Neuronal stem cell (in vitro differentiated cells): ENCODE measurements around the gene PTPRG.

Source experiments
- DNase-seq: peaks from one replicate; pipeline ENCODE4 v3.0.0-alpha.2; 2013; ENCODE audit warnings: low spot score
- H2AFZ ChIP-seq: one replicate; pipeline ENCODE4 v1.6.1; 2013; ENCODE audit warnings: mild to moderate bottlenecking, low read length, inconsistent platforms
- H2AK5ac ChIP-seq: 2 replicates; pipeline ENCODE4 v1.6.1; 2013; ENCODE audit warnings: low read depth, mild to moderate bottlenecking, inconsistent platforms, low read length, moderate library complexity, mixed read lengths
- H2BK120ac ChIP-seq: 2 replicates; pipeline ENCODE4 v1.6.1; 2013; ENCODE audit warnings: low read depth, mild to moderate bottlenecking, inconsistent platforms, low read length, moderate library complexity, mixed read lengths
- H2BK12ac ChIP-seq: one replicate; pipeline ENCODE4 v1.6.1; 2013; ENCODE audit warnings: low read length, inconsistent platforms
- H2BK15ac ChIP-seq: 2 replicates; pipeline ENCODE4 v1.6.1; 2013; ENCODE audit warnings: mild to moderate bottlenecking, low read length, inconsistent platforms, mixed read lengths
- H2BK5ac ChIP-seq: one replicate; pipeline ENCODE4 v1.6.1; 2013; ENCODE audit warnings: inconsistent platforms, mild to moderate bottlenecking, low read length, moderate library complexity
- H3K14ac ChIP-seq: one replicate; pipeline ENCODE4 v1.6.1; 2013; ENCODE audit warnings: low read length, inconsistent platforms
- H3K18ac ChIP-seq: 2 replicates; pipeline ENCODE4 v1.6.1; 2013; ENCODE audit warnings: low read length, inconsistent platforms
- H3K23ac ChIP-seq: 2 replicates; pipeline ENCODE4 v1.6.1; 2013; ENCODE audit warnings: low read depth, mild to moderate bottlenecking, mixed read lengths, low read length, inconsistent platforms; ENCODE audit not compliant: poor library complexity
- H3K27ac ChIP-seq: replicated peaks from 3 replicates; pipeline ENCODE4 v1.5.1; 2013; ENCODE audit warnings: low read length, inconsistent platforms
- H3K27me3 ChIP-seq, 3 experiments: 2 replicates each; pipeline ENCODE4 v1.6.1; 2013; ENCODE audit warnings: low read length in 3 of 3, mild to moderate bottlenecking in 2 of 3, inconsistent platforms in 1 of 3, low read depth in 1 of 3, mixed read lengths in 1 of 3, moderate library complexity in 1 of 3; ENCODE audit not compliant: control insufficient read depth in 3 of 3, insufficient read depth in 3 of 3
- H3K36me3 ChIP-seq, 2 donors: replicated peaks in 1 of 2; 2 replicates each; pipeline ENCODE4 v1.6.1; 2013; ENCODE audit warnings: low read length in 2 of 2; ENCODE audit not compliant: control insufficient read depth in 2 of 2, insufficient read depth in 2 of 2
- H3K4ac ChIP-seq: 2 replicates; pipeline ENCODE4 v1.6.1; 2013; ENCODE audit warnings: inconsistent platforms, mild to moderate bottlenecking, low read length, moderate library complexity
- H3K4me1 ChIP-seq, 2 donors: 1 replicate in 1 of 2; 2 replicates in 1 of 2; pipeline ENCODE4 v1.6.1; 2013; ENCODE audit warnings: low read length in 2 of 2, low read depth in 1 of 2; ENCODE audit not compliant: control insufficient read depth in 2 of 2, insufficient read depth in 1 of 2
- H3K4me2 ChIP-seq: one replicate; pipeline ENCODE4 v1.6.1; 2013; ENCODE audit warnings: mild to moderate bottlenecking, low read length, inconsistent platforms; ENCODE audit not compliant: insufficient read depth, poor library complexity, severe bottlenecking
- H3K4me3 ChIP-seq, 2 donors: 2 replicates each; pipeline ENCODE4 v1.5.1; 2013; ENCODE audit warnings: low read length in 2 of 2, mild to moderate bottlenecking in 2 of 2, inconsistent platforms in 1 of 2, moderate library complexity in 1 of 2
- H3K79me1 ChIP-seq: one replicate; pipeline ENCODE4 v1.6.1; 2013; ENCODE audit warnings: low read depth, mild to moderate bottlenecking, inconsistent platforms, low read length, moderate library complexity
- H3K9ac ChIP-seq: one replicate; pipeline ENCODE4 v1.6.1; 2013; ENCODE audit warnings: mild to moderate bottlenecking, low read depth, low read length, inconsistent platforms; ENCODE audit not compliant: poor library complexity
- H3K9me3 ChIP-seq, 2 donors: replicated peaks in 1 of 2; 2 replicates each; pipeline versions ENCODE3 to v1.6.1; 2013; ENCODE audit warnings: low read length in 2 of 2, mild to moderate bottlenecking in 2 of 2, inconsistent platforms in 1 of 2, low read depth in 1 of 2, mixed read lengths in 1 of 2, moderate library complexity in 1 of 2; ENCODE audit not compliant: control insufficient read depth in 2 of 2, insufficient read depth in 1 of 2
- H4K8ac ChIP-seq: one replicate; pipeline ENCODE4 v1.6.1; 2013; ENCODE audit warnings: low read depth, mild to moderate bottlenecking, inconsistent platforms, low read length, moderate library complexity
- H4K91ac ChIP-seq: one replicate; pipeline ENCODE4 v1.6.1; 2013; ENCODE audit warnings: low read length, low read depth, mild to moderate bottlenecking, inconsistent platforms; ENCODE audit not compliant: poor library complexity
- WGBS, 2 donors: extraction: QIAGEN DNeasy Blood & Tissue Kit; methylation state at CpG; one replicate each; pipeline ENCODE4 v1.1.7; 2013; ENCODE audit warnings: missing lambda C conversion rate in 2 of 2, mixed read lengths in 1 of 2; ENCODE audit not compliant: insufficient read length in 2 of 2, insufficient replicate concordance in 1 of 2; ENCODE audit errors: extremely low coverage in 2 of 2; 5-methylcytosine and 5-hydroxymethylcytosine counted together

The PTPRG gene

DNA sequence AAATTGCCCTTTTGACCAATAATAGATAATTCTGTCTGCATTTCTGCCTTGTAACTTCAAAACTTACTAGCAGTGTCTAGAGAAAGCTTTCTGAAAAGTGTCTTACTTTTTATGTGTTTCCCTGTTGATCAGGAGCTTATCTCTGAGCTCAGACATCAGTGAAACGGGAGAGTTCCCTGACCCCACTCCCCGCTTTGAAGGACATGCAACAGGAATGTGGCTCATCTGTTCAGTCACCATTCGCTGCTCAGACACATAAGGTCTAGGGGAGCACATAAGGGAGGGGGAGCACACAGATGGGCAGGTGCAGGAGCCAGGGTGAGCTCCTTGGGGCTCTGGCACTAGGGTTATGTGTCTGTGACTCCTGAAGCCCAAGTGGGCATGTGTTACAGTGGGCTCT, 607.0 kb downstream of the PTPRG start:
- Histone ChIP-seq H3K27ac (no peak overlapping the region), H3K4me3 (no peak overlapping the region), H3K27me3 (no peaks in the 10 kb centered on the region), H4K8ac (no peak overlapping the region), H3K9ac (no peak overlapping the region), H2AK5ac (no peak overlapping the region), H2AFZ (no peak overlapping the region), H2BK12ac (no peak overlapping the region), H3K79me1 (no peaks in the 10 kb centered on the region), H3K18ac (no peak overlapping the region), H4K91ac (no peak overlapping the region), H2BK15ac (no peak overlapping the region), H3K14ac (no peak overlapping the region), H3K4ac (no peak overlapping the region), H3K36me3 (peaks cover 0 to 6% of the 10 kb centered on the region in 2 donors), H2BK120ac (no peak overlapping the region), H3K4me1 (peaks cover 6 to 7% of the 10 kb centered on the region in 2 donors), H3K9me3 (peaks cover 2 to 4% of the 10 kb centered on the region in 2 donors), H3K23ac (no peak overlapping the region), H3K4me2 (no peak overlapping the region), H2BK5ac (no peak overlapping the region)
- no CpG with 5 or more reads among the region's 3 CpGs for WGBS, 2 donors
- no peak for DNase-seq

DNA sequence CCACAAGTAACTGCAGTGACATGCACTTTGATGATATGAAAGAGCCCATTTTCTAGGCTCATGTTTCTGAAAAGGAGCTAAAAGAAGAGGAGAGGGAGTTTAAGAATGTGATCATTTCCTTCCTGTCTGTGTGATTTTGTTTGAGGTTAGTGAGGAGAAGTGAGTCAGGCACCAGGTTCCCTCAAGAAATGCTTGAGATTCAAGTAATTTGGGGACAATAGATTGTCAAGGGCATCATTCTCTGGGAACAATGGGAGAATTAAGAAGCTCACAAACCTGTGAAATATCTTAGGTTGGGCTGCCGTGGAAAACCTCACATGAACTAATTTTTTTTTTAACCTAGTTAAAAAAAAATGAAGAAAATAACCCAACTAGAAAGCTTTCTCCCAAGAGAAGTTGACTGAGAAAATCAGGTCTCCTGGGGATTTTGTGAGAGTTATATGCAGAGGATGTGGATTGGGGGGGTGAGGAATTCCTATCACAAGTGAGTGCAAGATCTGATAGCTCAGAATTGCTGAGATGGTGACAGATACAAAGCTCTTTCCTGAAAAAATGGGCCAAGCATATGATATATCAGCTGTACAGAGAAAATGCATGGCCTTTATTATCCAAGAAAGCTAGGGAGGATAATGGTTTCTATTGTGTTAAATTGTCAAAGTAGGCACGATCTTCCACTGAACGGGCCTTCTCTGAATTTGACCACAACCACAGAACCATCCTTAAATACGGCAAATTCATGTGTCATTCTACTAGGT, 608.7 kb downstream of the PTPRG start:
- H2BK15ac ChIP-seq = no peak overlapping the region
- H4K91ac ChIP-seq = no peak overlapping the region
- H3K4me2 ChIP-seq = no peak overlapping the region
- H2AK5ac ChIP-seq = no peak overlapping the region
- no peaks in the 10 kb centered on the region for H3K27me3 ChIP-seq
- H3K4ac ChIP-seq = no peak overlapping the region
- H3K4me3 ChIP-seq = no peak overlapping the region
- no peak overlapping the region for H2BK12ac ChIP-seq
- no peak for DNase-seq
- H3K9ac ChIP-seq = no peak overlapping the region
- peaks cover 6 to 7% of the 10 kb centered on the region in 2 donors for H3K4me1 ChIP-seq
- H2BK5ac ChIP-seq = no peak overlapping the region
- H3K18ac ChIP-seq = no peak overlapping the region
- no peak overlapping the region for H3K14ac ChIP-seq
- WGBS, 2 donors = no CpG with 5 or more reads among the region's 4 CpGs
- H4K8ac ChIP-seq = no peak overlapping the region
- no peaks in the 10 kb centered on the region for H3K79me1 ChIP-seq
- no peak overlapping the region for H2BK120ac ChIP-seq
- peaks cover 0 to 6% of the 10 kb centered on the region in 2 donors for H3K36me3 ChIP-seq
- peaks cover 2 to 4% of the 10 kb centered on the region in 2 donors for H3K9me3 ChIP-seq
- no peak overlapping the region for H3K23ac ChIP-seq
- no peak overlapping the region for H2AFZ ChIP-seq
- no peak overlapping the region for H3K27ac ChIP-seq

DNA sequence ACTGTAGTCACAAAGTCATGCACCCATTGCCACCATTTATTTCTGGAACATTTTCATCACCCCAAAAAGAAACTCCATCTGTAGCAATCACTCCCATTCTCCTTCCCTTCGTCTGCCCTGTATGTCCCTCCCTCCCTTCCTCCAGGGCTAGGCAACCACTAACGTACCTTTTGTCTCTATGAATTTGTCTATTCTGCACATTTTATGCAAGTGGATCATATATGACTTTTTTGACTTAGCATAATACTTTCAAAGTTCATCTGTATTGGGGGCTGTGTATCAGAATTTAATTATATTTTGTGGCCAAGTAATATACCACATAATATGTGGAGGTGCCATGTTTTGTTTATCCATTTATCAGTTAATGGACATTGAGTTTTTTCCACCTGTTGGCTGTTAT, 610.4 kb downstream of the PTPRG start:
- Histone ChIP-seq H3K14ac (no peak overlapping the region), H3K4ac (no peak overlapping the region), H2AFZ (no peak overlapping the region), H3K27me3 (no peaks in the 10 kb centered on the region), H3K79me1 (no peaks in the 10 kb centered on the region), H3K36me3 (peaks cover 0 to 6% of the 10 kb centered on the region in 2 donors), H3K4me3 (no peak overlapping the region), H3K27ac (no peak overlapping the region), H3K9me3 (peaks cover 2 to 4% of the 10 kb centered on the region in 2 donors), H2BK12ac (no peak overlapping the region), H2BK120ac (no peak overlapping the region), H3K4me1 (peaks cover 6 to 7% of the 10 kb centered on the region in 2 donors), H4K8ac (no peak overlapping the region), H3K18ac (no peak overlapping the region), H3K9ac (no peak overlapping the region), H3K23ac (no peak overlapping the region), H3K4me2 (no peak overlapping the region), H2BK15ac (no peak overlapping the region), H2BK5ac (no peak overlapping the region), H4K91ac (no peak overlapping the region), H2AK5ac (no peak overlapping the region)
- DNase-seq = no peak
- WGBS, 2 donors = no CpG with 5 or more reads among the region's 2 CpGs

DNA sequence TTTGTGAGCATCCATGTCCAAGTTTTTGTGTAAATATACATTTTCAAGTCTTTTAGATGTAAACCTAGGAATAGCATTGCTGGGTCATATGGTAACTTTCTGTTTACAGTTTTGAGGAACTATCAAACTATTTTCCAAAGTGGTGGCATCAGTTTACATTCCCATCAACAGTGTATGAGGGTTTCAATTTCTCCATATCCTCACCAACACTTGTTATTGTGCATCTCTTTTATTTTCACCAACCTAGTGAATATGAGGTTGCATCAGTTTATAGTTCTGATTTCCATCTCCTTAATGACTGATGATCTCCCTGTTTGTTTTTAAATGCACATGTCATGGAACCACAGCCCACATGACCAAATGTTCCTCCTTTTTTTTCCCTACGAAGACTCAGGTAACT, 610.8 kb downstream of the PTPRG start:
- Histone ChIP-seq H2BK15ac (no peak overlapping the region), H2BK5ac (no peak overlapping the region), H3K23ac (no peak overlapping the region), H2BK120ac (no peak overlapping the region), H3K14ac (no peak overlapping the region), H2AK5ac (no peak overlapping the region), H3K4me2 (no peak overlapping the region), H3K4ac (no peak overlapping the region), H4K91ac (no peak overlapping the region), H2AFZ (no peak overlapping the region), H3K18ac (no peak overlapping the region), H3K79me1 (no peaks in the 10 kb centered on the region), H3K9ac (no peak overlapping the region), H3K27ac (no peak overlapping the region), H2BK12ac (no peak overlapping the region), H3K4me3 (no peak overlapping the region), H4K8ac (no peak overlapping the region), H3K36me3 (peaks cover 0 to 6% of the 10 kb centered on the region in 2 donors), H3K9me3 (peaks cover 2 to 4% of the 10 kb centered on the region in 2 donors), H3K4me1 (peaks cover 6 to 7% of the 10 kb centered on the region in 2 donors), H3K27me3 (no peaks in the 10 kb centered on the region)
- no CpG with 5 or more reads among the region's 1 CpG for WGBS, 2 donors
- no peak for DNase-seq
